CD14-positive monocyte (primary cell): ENCODE data around the gene ERF. TPM values are rescaled to one million over a fixed set of nuclear protein-coding genes. Genes with fewer than 3 reads are reported as not detected.

ENCODE experiments used
- DNase-seq, 3 donors: peaks; one replicate each; pipeline ENCODE4 v3.0.0-alpha.2; 2011 to 2022
- H2AFZ ChIP-seq: 2 replicates; pipeline ENCODE4 v1.6.0; 2012; ENCODE audit warnings: mild to moderate bottlenecking, low read depth, low read length, inconsistent platforms; ENCODE audit not compliant: insufficient read depth, poor library complexity, severe bottlenecking
- H3K27ac ChIP-seq, 2 donors: 1 replicate in 1 of 2; 2 replicates in 1 of 2; pipeline ENCODE4 v1.5.1; 2012 to 2013; ENCODE audit warnings: low read length in 2 of 2, control low read depth in 1 of 2, inconsistent platforms in 1 of 2, low read depth in 1 of 2, mild to moderate bottlenecking in 1 of 2
- H3K27me3 ChIP-seq, 2 donors: one replicate each; pipeline versions ENCODE4 v1.6.0 to v1.6.1; 2011 to 2013; ENCODE audit warnings: low read length in 2 of 2; ENCODE audit not compliant: control insufficient read depth in 2 of 2, insufficient read depth in 2 of 2
- H3K36me3 ChIP-seq, 2 donors: replicated peaks in 1 of 2; 1 replicate in 1 of 2; 2 replicates in 1 of 2; pipeline versions ENCODE4 v1.5.1 to v1.6.1; 2012 to 2013; ENCODE audit warnings: low read length in 2 of 2, control low read depth in 1 of 2, inconsistent platforms in 1 of 2, mild to moderate bottlenecking in 1 of 2; ENCODE audit not compliant: insufficient read depth in 2 of 2, control insufficient read depth in 1 of 2
- H3K4me1 ChIP-seq, 2 donors: 1 replicate in 1 of 2; 2 replicates in 1 of 2; pipeline versions ENCODE4 v1.5.1 to v1.6.1; 2012 to 2013; ENCODE audit warnings: low read length in 2 of 2, control low read depth in 1 of 2, inconsistent platforms in 1 of 2, mild to moderate bottlenecking in 1 of 2, moderate library complexity in 1 of 2; ENCODE audit not compliant: insufficient read depth in 2 of 2, control insufficient read depth in 1 of 2
- H3K4me2 ChIP-seq: replicated peaks from 2 replicates; pipeline ENCODE3; 2012; ENCODE audit warnings: low read length, moderate library complexity, mild to moderate bottlenecking; ENCODE audit not compliant: poor library complexity, severe bottlenecking; ENCODE audit errors: extremely low read depth
- H3K4me3 ChIP-seq, 3 experiments: fragments of 200-600 bp in 1 of 3; sonication (generic) in 1 of 3; replicated peaks in 1 of 3; 1 replicate in 2 of 3; 2 replicates in 1 of 3; pipeline ENCODE4 v1.5.1; 2011 to 2013; ENCODE audit warnings: low read length in 3 of 3, mild to moderate bottlenecking in 3 of 3, control low read depth in 2 of 3, low read depth in 2 of 3, inconsistent platforms in 1 of 3, moderate library complexity in 1 of 3
- H3K79me2 ChIP-seq: 2 replicates; pipeline ENCODE4 v1.6.0; 2012; ENCODE audit warnings: mild to moderate bottlenecking, control low read depth, inconsistent platforms, low read length, moderate library complexity; ENCODE audit not compliant: insufficient read depth
- H3K9ac ChIP-seq: 2 replicates; pipeline ENCODE4 v1.6.0; 2017; ENCODE audit warnings: low read length, mild to moderate bottlenecking; ENCODE audit not compliant: insufficient read depth, poor library complexity, severe bottlenecking
- H3K9me3 ChIP-seq, 2 donors: replicated peaks in 1 of 2; 1 replicate in 1 of 2; 2 replicates in 1 of 2; pipeline versions ENCODE4 v1.5.1 to v1.6.1; 2012 to 2013; ENCODE audit warnings: low read length in 2 of 2, control low read depth in 1 of 2; ENCODE audit not compliant: control insufficient read depth in 1 of 2, insufficient read depth in 1 of 2
- H4K20me1 ChIP-seq: 2 replicates; pipeline ENCODE4 v1.6.0; 2012; ENCODE audit warnings: mild to moderate bottlenecking, low read length, control low read depth, moderate library complexity; ENCODE audit not compliant: insufficient read depth
- H3K27ac Mint-ChIP-seq, 7 donors: one replicate each; pipeline ENCODE4 v1.8.0; 2020; ENCODE audit warnings: mild to moderate bottlenecking in 7 of 7, mixed read lengths in 7 of 7, moderate library complexity in 6 of 7, inconsistent platforms in 2 of 7
- H3K27me3 Mint-ChIP-seq, 3 donors: one replicate each; pipeline ENCODE4 v1.8.0; 2021 to 2022; ENCODE audit warnings: low read depth in 3 of 3, mild to moderate bottlenecking in 3 of 3, mixed read lengths in 3 of 3, moderate library complexity in 3 of 3, inconsistent platforms in 1 of 3
- H3K36me3 Mint-ChIP-seq, 2 donors: one replicate each; pipeline ENCODE4 v1.8.0; 2020; ENCODE audit warnings: mixed read lengths in 2 of 2, inconsistent platforms in 1 of 2, mild to moderate bottlenecking in 1 of 2
- H3K4me1 Mint-ChIP-seq: one replicate; pipeline ENCODE4 v1.8.0; 2020; ENCODE audit warnings: mild to moderate bottlenecking, mixed read lengths
- H3K4me3 Mint-ChIP-seq, 2 donors: one replicate each; pipeline ENCODE4 v1.8.0; 2020; ENCODE audit warnings: mild to moderate bottlenecking in 2 of 2, mixed read lengths in 2 of 2, moderate library complexity in 1 of 2
- H3K9me3 Mint-ChIP-seq, 7 donors: one replicate each; pipeline ENCODE4 v1.8.0; 2020 to 2022; ENCODE audit warnings: mixed read lengths in 7 of 7, mild to moderate bottlenecking in 6 of 7, moderate library complexity in 6 of 7, inconsistent platforms in 2 of 7
- CTCF ChIP-seq: fragments of 200-600 bp; IDR thresholded peaks from one replicate; pipeline ENCODE4 v1.8.0; 2022; ENCODE audit warnings: antibody characterized with exemption, mild to moderate bottlenecking
- WGBS: methylation state at CpG from one replicate; pipeline ENCODE4 v1.1.5; 2013; ENCODE audit warnings: missing lambda C conversion rate; ENCODE audit not compliant: insufficient coverage; 5-methylcytosine and 5-hydroxymethylcytosine counted together
- intact Hi-C, 2 donors: fragments of 100-400 bp; cut with micrococcal nuclease; formaldehyde crosslinking; loops; one replicate each; pipeline versions ENCODE4 v1.15.0 to v1.15.1; 2023
- polyA plus RNA-seq, 3 donors: library from polyadenylated mRNA; depleted of rRNA in 1 of 3; unstranded in 2 of 3; stranded (reverse) in 1 of 3; fragments of 300-500 nt in 2 of 3; fragments of >200 nt in 1 of 3; fragmentation: Illumina TruSeq in 2 of 3; gene quantifications; 1 replicate in 2 of 3; 2 replicates in 1 of 3; pipeline ENCODE4 v1.2.3, GENCODE V29; 2012 to 2021

Gene ERF
- polyA plus RNA-seq, 3 donors = 2.3 to 42.6 (median 3.4) TPM

GRCh38 chr19:42271861-42272534 is 17.1 kb upstream of the ERF start:
- Histone ChIP-seq H3K36me3 (peaks cover 36 to 49% of the 10 kb centered on the region in 2 donors), H3K27me3 (no peaks in the 10 kb centered on the region), H3K4me1 (peaks cover 38 to 52% of the 10 kb centered on the region in 2 donors), H4K20me1 (peaks cover 39% of the 10 kb centered on the region), H2AFZ (no peak overlapping the region), H3K79me2 (peaks cover 72% of the 10 kb centered on the region), H3K4me3 (no peak overlapping the region), H3K27ac (peak overlapping the region in 1 of 2 donors; percentile 95), H3K9me3 (no peaks in the 10 kb centered on the region), H3K4me2 (no peak overlapping the region), H3K9ac (no peak overlapping the region)
- intact Hi-C loops = no loop called here
- H3K9me3 Mint-ChIP-seq = peaks cover 0 to 2% (median 0%) of the 10 kb centered on the region in 7 donors
- H3K27me3 Mint-ChIP-seq = peaks cover 0 to 6% (median 0%) of the 10 kb centered on the region in 3 donors
- peaks cover 50% of the 10 kb centered on the region for H3K4me1 Mint-ChIP-seq
- peak overlapping the region in 1 of 7 donors; percentile 99 for H3K27ac Mint-ChIP-seq
- peaks cover 33 to 50% of the 10 kb centered on the region in 2 donors for H3K36me3 Mint-ChIP-seq
- WGBS = 78% methylated on average over 30 of the region's 35 CpGs
- no peak for DNase-seq
- no peak overlapping the region for H3K4me3 Mint-ChIP-seq
- TF ChIP-seq CTCF = no peak

DNA sequence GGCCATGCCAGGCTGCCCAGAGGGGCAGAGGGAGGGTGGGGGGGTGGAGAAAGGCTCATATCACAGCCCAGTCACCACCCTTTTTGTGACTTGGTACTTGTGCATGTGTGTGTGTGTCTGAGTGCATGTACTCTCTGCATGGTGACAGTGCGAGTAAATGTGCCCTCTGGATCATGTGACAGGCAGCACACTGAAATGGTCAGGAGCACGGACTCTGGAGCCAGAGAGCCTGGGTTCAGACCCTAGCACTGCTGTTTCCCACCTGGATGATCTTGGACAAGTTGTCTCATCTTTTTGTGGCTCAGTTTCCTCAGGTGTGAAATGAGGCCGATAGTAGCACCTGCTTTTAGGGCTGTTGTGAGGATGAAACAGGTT is 16.1 kb upstream of the ERF start:
- peak overlapping the region; percentile 65 to 88 (median 73) for H3K4me3 ChIP-seq
- WGBS = 52% methylated on average over 3 of the region's 3 CpGs
- peak overlapping the region; percentile 80 for H3K4me2 ChIP-seq
- no peaks in the 10 kb centered on the region for H3K27me3 ChIP-seq
- no peak for TF ChIP-seq CTCF
- H2AFZ ChIP-seq = no peak overlapping the region
- H3K9me3 ChIP-seq = no peaks in the 10 kb centered on the region
- peaks cover 0 to 2% (median 0%) of the 10 kb centered on the region in 7 donors for H3K9me3 Mint-ChIP-seq
- peaks cover 33 to 45% of the 10 kb centered on the region in 2 donors for H3K4me1 ChIP-seq
- peak overlapping the region in 4 of 7 donors; percentile 98 to 99 (median 99) for H3K27ac Mint-ChIP-seq
- DNase-seq = peak in 1 of 3 donors; percentile 47
- H3K27ac ChIP-seq = peak overlapping the region; percentile 90 to 95
- peaks cover 29 to 42% of the 10 kb centered on the region in 2 donors for H3K36me3 Mint-ChIP-seq
- peak overlapping the region; percentile 78 for H3K9ac ChIP-seq
- intact Hi-C loops = no loop called here
- H3K79me2 ChIP-seq = peaks cover 63% of the 10 kb centered on the region
- peaks cover 36 to 40% of the 10 kb centered on the region in 2 donors for H3K36me3 ChIP-seq
- H3K4me3 Mint-ChIP-seq = peak overlapping the region; percentile 59 to 72
- peaks cover 29% of the 10 kb centered on the region for H4K20me1 ChIP-seq
- peaks cover 43% of the 10 kb centered on the region for H3K4me1 Mint-ChIP-seq
- peaks cover 0 to 5% (median 0%) of the 10 kb centered on the region in 3 donors for H3K27me3 Mint-ChIP-seq
